ENCODE data around the gene TMEM25. TPM values are rescaled to one million over a fixed set of nuclear protein-coding genes. Genes with fewer than 3 reads are reported as not detected.

The TMEM25 gene
- total RNA-seq, 4 donors from 2014 or later, result 7.0 to 18.0 (median 15.3) TPM

DNA sequence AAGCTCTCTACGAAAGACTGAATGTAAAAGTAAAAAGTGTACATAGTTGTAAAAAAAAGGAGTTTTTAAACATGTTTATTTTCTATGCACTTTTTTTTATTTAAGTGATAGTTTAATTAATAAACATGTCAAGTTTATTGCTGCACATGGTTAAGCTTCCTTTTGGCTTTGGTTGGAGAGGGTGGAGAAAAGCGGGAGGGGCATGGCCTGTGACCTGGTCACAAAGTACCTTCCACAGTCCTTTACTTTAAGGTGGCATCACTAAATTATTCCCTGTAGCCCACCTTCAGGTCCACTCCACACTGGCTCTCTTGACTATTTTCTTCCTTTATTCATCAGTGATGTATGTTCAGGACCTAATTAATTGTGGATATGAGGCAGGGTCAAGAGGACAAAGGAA is 4.3 kb upstream of the TMEM25 start:
- Histone ChIP-seq H3K27ac (no peak overlapping the region), H3K27me3 (no peaks in the 10 kb centered on the region), H3K4me1 (peaks cover 0 to 39% (median 17%) of the 10 kb centered on the region in 3 donors), H3K36me3 (peaks cover 9 to 37% (median 13%) of the 10 kb centered on the region in 3 donors), H3K9me3 (no peaks in the 10 kb centered on the region), H3K4me3 (no peak overlapping the region)
- no peak for DNase-seq
- intact Hi-C loops (cut with DNase I), result no loop called here
- 80 to 86% methylated on average over 2 of the region's 2 CpGs for WGBS, 2 donors
- TF ChIP-seq CTCF (IDR thresholded peaks at IDR 0.05), result no peak
- TF ChIP-seq POLR2A (IDR thresholded peaks at IDR 0.05), result no peak

- Histone ChIP-seq H3K27ac (no peak within 1 kb of the TSS), H3K36me3 (peaks cover 5 to 33% (median 10%) of the 10 kb centered on the region in 3 donors), H3K9me3 (no peaks in the 10 kb centered on the region), H3K27me3 (no peaks in the 10 kb centered on the region), H3K4me3 (no peak within 1 kb of the TSS), H3K4me1 (peaks cover 0 to 44% (median 21%) of the 10 kb centered on the region in 3 donors)
- WGBS, 2 donors, result 69 to 71% methylated on average over 3 of the region's 3 CpGs
- intact Hi-C loops (cut with DNase I), result no loop called here
- no peak for DNase-seq
- TF ChIP-seq POLR2A (IDR thresholded peaks at IDR 0.05) (no peak), CTCF (IDR thresholded peaks at IDR 0.05) (no peak)
These were observed 3.9 kb upstream of the TMEM25 start, which contains the start of gene TTC36 for GRCh38 chr11:118527109-118527508. Gene TTC36 (plus strand): TSS chr11:118527474. CDS start chr11:118527495, 21 bp downstream.

DNA sequence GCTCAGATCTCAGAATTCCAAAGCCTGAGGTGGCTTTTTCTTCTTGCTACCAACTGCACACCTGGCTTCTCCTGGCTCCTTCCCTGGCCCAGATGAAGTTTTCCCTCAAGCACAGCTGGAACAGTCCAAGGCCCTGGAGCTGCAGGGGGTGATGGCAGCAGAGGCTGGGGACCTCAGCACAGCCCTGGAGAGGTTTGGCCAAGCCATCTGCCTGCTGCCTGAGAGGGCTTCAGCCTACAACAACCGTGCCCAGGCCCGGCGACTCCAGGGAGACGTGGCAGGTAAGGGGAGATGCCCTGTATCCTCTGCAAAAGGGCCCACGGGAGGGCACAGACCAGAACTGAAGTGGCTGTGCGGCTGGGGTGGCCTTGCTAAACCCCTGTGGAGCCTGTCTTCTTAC is 2.5 kb upstream of the TMEM25 start:
- Histone ChIP-seq H3K27ac (no peak overlapping the region), H3K27me3 (no peaks in the 10 kb centered on the region), H3K9me3 (no peaks in the 10 kb centered on the region), H3K4me3 (no peak overlapping the region), H3K36me3 (peaks cover 0 to 19% (median 0%) of the 10 kb centered on the region in 3 donors), H3K4me1 (peaks cover 0 to 46% (median 23%) of the 10 kb centered on the region in 3 donors)
- 90 to 100% methylated on average over 1 to 2 of the region's 6 CpGs for WGBS, 2 donors
- intact Hi-C loops (cut with DNase I), result no loop called here
- TF ChIP-seq CTCF (IDR thresholded peaks at IDR 0.05) (no peak), POLR2A (IDR thresholded peaks at IDR 0.05) (no peak)
- no peak for DNase-seq

GRCh38 chr11:118529584-118530175 is 1.3 kb upstream of the TMEM25 start:
- no peak for DNase-seq
- Histone ChIP-seq H3K4me3 (peak overlapping the region in 3 of 4 donors; percentile 80 to 88 (median 80)), H3K4me1 (peaks cover 0 to 46% (median 23%) of the 10 kb centered on the region in 3 donors), H3K36me3 (peaks cover 0 to 13% (median 0%) of the 10 kb centered on the region in 3 donors), H3K27ac (no peak overlapping the region), H3K9me3 (no peaks in the 10 kb centered on the region), H3K27me3 (no peaks in the 10 kb centered on the region)
- intact Hi-C loops (cut with DNase I), result no loop called here
- 69 to 73% methylated on average over 4 to 5 of the region's 5 CpGs for WGBS, 2 donors
- no peak for TF ChIP-seq CTCF (IDR thresholded peaks at IDR 0.05)
- no peak for TF ChIP-seq POLR2A (IDR thresholded peaks at IDR 0.05)

DNA sequence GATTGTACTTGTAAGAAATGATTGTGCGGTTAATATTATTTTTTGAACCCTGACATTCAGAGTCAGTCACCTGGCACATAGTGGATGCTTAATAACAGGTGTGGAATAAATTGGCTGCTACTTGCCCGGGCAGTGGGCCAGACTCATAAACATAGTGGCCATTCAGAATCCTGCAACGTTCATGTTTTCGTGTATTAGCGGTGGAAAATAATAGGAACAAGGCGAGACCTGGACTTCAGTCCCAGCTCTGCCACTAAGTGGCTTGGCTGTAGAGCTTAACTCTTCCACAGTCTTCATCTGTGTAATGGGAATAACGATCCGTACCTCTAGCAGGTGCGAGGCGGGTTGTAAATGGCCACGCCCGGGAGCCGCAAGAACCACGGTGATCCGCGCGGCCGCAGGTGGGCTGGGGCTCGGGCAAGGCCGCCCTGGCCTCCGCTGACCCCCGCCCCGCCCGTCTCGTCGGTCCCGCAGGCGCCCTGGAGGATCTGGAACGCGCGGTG is 761 bp upstream of the TMEM25 start:
- Histone ChIP-seq H3K4me3 (peak overlapping the region; percentile 72 to 88 (median 80)), H3K9me3 (no peaks in the 10 kb centered on the region), H3K27me3 (no peaks in the 10 kb centered on the region), H3K36me3 (peaks cover 0 to 13% (median 0%) of the 10 kb centered on the region in 3 donors), H3K4me1 (peaks cover 0 to 46% (median 23%) of the 10 kb centered on the region in 3 donors), H3K27ac (peak overlapping the region; percentile 65 to 86 (median 74))
- 3 to 4% methylated on average over 18 to 20 of the region's 31 CpGs for WGBS, 2 donors
- intact Hi-C loops (cut with DNase I), result no loop called here
- no peak for DNase-seq
- no peak for TF ChIP-seq POLR2A (IDR thresholded peaks at IDR 0.05)
